Lung (tissue), 12 donors: ENCODE measurements around the gene GLCCI1. TPM values are rescaled to one million over a fixed set of nuclear protein-coding genes. Genes with fewer than 3 reads are reported as not detected.

Source experiments
- ATAC-seq: fragments of 200-7000 bp; cut with Tn5 transposase; one replicate; pipeline ENCODE4 v1.9.1; 2020; ENCODE audit warnings: moderate number of reproducible peaks; ENCODE audit not compliant: insufficient read depth, low FRiP score
- DNase-seq, 3 donors: peaks; one replicate each; pipeline ENCODE4 v3.0.0-alpha.2; 2013 to 2017
- H3K27ac ChIP-seq, 2 donors: one replicate each; pipeline ENCODE4 v1.5.1; 2013; ENCODE audit warnings: mild to moderate bottlenecking in 2 of 2, moderate library complexity in 2 of 2, control low read depth in 1 of 2, inconsistent platforms in 1 of 2, low read depth in 1 of 2, low read length in 1 of 2
- H3K27me3 ChIP-seq, 3 donors: one replicate each; pipeline ENCODE4 v1.5.1; 2013; ENCODE audit warnings: low read length in 2 of 3; ENCODE audit not compliant: control insufficient read depth in 3 of 3, insufficient read depth in 3 of 3
- H3K36me3 ChIP-seq, 4 donors: one replicate each; pipeline ENCODE4 v1.5.1; 2013; ENCODE audit warnings: low read length in 4 of 4, mild to moderate bottlenecking in 1 of 4, moderate library complexity in 1 of 4; ENCODE audit not compliant: control insufficient read depth in 4 of 4, insufficient read depth in 4 of 4
- H3K4me1 ChIP-seq, 5 donors: one replicate each; pipeline ENCODE4 v1.5.1; 2013; ENCODE audit warnings: low read length in 5 of 5, mild to moderate bottlenecking in 2 of 5, moderate library complexity in 1 of 5; ENCODE audit not compliant: control insufficient read depth in 5 of 5, insufficient read depth in 5 of 5
- H3K4me3 ChIP-seq: one replicate; pipeline ENCODE4 v1.5.1; 2013; ENCODE audit warnings: mild to moderate bottlenecking, control low read depth, moderate library complexity
- H3K9ac ChIP-seq, 2 donors: one replicate each; pipeline ENCODE4 v1.5.1; 2013; ENCODE audit warnings: low read length in 2 of 2, control low read depth in 1 of 2; ENCODE audit not compliant: insufficient read depth in 1 of 2
- H3K9me3 ChIP-seq, 4 donors: one replicate each; pipeline ENCODE4 v1.5.1; 2013; ENCODE audit warnings: low read length in 3 of 4, mild to moderate bottlenecking in 1 of 4, moderate library complexity in 1 of 4; ENCODE audit not compliant: control insufficient read depth in 4 of 4, insufficient read depth in 3 of 4
- WGBS, 2 donors: extraction: QIAGEN DNeasy Blood & Tissue Kit; methylation state at CpG; one replicate each; pipeline ENCODE4 v1.1.7; 2013; 5-methylcytosine and 5-hydroxymethylcytosine counted together
- polyA plus RNA-seq, 2 donors: library from polyadenylated mRNA; stranded (reverse); fragments of 200-250 nt; gene quantifications; one replicate each; pipeline ENCODE4 v1.2.1, GENCODE V29; 2013
- total RNA-seq, 2 donors: library from RNA; depleted of rRNA in 1 of 2; stranded (reverse); fragments of >200 nt in 1 of 2; gene quantifications; one replicate each; pipeline ENCODE4 v1.2.1, GENCODE V29; 2014 to 2021
- TF ChIP-seq, protein P1 (sequence below): IDR thresholded peaks from 2 replicates; pipeline ENCODE4 v1.5.1; 2012; ENCODE audit warnings: mild to moderate bottlenecking; ENCODE audit errors: control extremely low read depth, extremely low read depth
- donor health status: control.
- donor health status: control.
- donor health status: Bipolar disorder and iron deficiency.
- donor health status: healthy.
- donor health status: DM: yes; HTN: yes; CAD: no.

The GLCCI1 gene
- total and polyA plus RNA-seq, 4 donors: 2.5 to 60.2 (median 21.0) TPM

DNA sequence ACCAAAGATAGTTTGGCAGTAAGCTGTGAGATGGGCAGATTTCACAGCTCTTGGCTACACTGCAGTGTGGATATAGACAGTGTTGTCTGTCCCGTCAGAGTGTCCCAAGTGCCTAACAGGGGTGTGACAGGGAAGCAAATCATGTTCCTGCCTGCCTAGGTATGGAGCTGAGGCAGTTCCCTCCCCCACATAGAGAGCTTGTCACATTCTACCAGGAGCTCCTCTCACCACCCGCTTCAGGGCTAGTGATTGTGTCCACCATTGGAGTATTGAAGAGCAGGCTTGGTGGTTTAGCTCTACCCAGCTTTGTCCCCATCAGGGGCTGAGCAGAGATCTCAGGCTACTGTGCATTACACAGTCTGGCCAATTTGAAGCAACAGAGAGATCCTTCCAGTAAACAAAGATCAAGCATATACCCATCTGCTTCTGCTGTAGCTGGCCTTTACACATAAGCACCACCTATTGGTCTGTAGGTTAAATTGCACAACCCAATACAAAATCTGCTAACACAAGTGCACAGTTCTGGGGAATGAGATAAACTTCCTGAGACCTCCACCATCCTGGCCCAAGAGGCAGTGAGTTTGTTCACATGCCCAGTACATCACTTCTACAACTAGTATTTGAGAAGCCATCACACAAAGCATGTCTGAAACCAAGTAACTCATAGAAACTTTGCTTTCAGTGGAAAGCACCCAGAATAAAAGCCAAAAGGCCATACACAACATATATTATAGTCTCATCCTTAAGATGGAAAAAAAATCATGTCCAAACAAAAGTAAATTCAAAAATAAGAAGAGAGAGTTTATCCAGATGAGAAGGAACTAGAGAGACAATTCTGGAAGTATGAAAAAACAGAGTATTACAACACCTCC is 67.3 kb downstream of the GLCCI1 start:
- Histone ChIP-seq H3K27ac (no peak overlapping the region), H3K36me3 (no peaks in the 10 kb centered on the region), H3K4me1 (peaks cover 0 to 4% (median 0%) of the 10 kb centered on the region in 5 donors), H3K27me3 (no peaks in the 10 kb centered on the region), H3K9me3 (peaks cover 0 to 5% (median 0%) of the 10 kb centered on the region in 4 donors), H3K9ac (no peak overlapping the region), H3K4me3 (no peak overlapping the region)
- peak in 1 of 3 donors; percentile 15 for DNase-seq
- ATAC-seq: peak; percentile 27
- 91 to 95% methylated on average over 2 of the region's 2 CpGs for WGBS, 2 donors
- TF ChIP-seq, protein P1, sequence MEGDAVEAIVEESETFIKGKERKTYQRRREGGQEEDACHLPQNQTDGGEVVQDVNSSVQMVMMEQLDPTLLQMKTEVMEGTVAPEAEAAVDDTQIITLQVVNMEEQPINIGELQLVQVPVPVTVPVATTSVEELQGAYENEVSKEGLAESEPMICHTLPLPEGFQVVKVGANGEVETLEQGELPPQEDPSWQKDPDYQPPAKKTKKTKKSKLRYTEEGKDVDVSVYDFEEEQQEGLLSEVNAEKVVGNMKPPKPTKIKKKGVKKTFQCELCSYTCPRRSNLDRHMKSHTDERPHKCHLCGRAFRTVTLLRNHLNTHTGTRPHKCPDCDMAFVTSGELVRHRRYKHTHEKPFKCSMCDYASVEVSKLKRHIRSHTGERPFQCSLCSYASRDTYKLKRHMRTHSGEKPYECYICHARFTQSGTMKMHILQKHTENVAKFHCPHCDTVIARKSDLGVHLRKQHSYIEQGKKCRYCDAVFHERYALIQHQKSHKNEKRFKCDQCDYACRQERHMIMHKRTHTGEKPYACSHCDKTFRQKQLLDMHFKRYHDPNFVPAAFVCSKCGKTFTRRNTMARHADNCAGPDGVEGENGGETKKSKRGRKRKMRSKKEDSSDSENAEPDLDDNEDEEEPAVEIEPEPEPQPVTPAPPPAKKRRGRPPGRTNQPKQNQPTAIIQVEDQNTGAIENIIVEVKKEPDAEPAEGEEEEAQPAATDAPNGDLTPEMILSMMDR: peak; percentile 31

DNA sequence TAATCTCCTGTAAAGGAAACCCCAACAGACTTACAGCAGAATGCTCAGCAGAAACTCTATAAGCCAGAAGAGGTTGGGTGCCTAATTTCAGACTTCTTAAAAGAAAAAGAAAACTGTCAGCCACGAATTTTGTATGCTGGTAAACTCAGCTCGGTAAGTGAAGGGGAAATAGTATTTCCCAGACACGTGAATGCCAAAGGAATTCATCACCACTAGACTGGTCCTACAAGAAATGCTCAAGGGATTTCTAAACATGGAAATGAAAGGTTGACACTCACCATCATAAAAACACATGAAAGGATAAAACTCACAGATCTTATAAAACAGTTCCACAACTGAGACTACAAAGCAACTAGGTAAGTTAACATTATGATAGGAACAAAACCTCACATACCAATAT is 68.6 kb downstream of the GLCCI1 start:
- no peak overlapping the region for H3K9ac ChIP-seq
- 71 to 85% methylated on average over 3 of the region's 3 CpGs for WGBS, 2 donors
- no peak overlapping the region for H3K27ac ChIP-seq
- ATAC-seq: no peak
- peaks cover 0 to 5% (median 0%) of the 10 kb centered on the region in 4 donors for H3K9me3 ChIP-seq
- H3K4me1 ChIP-seq: peaks cover 0 to 4% (median 0%) of the 10 kb centered on the region in 5 donors
- no peaks in the 10 kb centered on the region for H3K27me3 ChIP-seq
- TF ChIP-seq, protein P1: no peak
- no peak for DNase-seq
- H3K4me3 ChIP-seq: no peak overlapping the region
- H3K36me3 ChIP-seq: no peaks in the 10 kb centered on the region

DNA sequence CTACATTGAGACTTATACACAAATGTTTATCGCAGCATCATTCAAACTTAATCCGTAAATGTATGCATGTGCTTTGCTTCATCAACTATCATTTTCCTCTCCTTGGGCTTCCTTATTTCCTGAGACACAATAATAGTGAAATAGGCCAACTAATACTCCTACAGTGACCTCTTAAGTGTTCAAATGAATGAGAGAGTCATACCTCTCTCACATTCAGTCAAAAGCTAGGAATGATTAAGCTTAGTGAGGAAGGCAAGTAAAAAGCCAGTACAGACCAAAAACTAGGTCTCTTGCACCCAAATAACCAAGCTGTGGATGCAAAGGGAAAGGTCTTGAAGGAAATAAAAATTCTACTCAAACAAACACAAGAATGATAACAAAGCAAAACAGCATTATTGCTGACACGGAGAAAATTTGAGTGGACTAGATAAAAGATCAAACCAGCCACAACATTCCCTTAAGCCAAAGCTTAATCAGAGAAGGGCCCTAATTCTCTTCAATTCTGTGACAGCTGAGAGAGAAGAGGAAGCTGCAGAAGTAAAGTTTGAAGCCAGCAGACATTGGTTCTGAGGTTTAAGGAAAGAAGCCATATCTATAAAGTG is 72.3 kb downstream of the GLCCI1 start:
- Histone ChIP-seq H3K9ac (no peak overlapping the region), H3K36me3 (no peaks in the 10 kb centered on the region), H3K27me3 (no peaks in the 10 kb centered on the region), H3K27ac (no peak overlapping the region), H3K9me3 (no peaks in the 10 kb centered on the region), H3K4me3 (no peak overlapping the region), H3K4me1 (peaks cover 0 to 1% (median 0%) of the 10 kb centered on the region in 5 donors)
- DNase-seq (no peak), ATAC-seq (no peak)
- WGBS, 2 donors: 87 to 93% methylated on average over 3 of the region's 3 CpGs
- TF ChIP-seq, protein P1: no peak
